Mucosa of stomach (tissue), 1 donor: ENCODE measurements around the gene SEMA5A.

Experiments
- H3K27me3 ChIP-seq: one replicate; pipeline ENCODE4 v1.7.0; 2013; ENCODE audit warnings: mild to moderate bottlenecking, low read length; ENCODE audit not compliant: control insufficient read depth, insufficient read depth
- H3K36me3 ChIP-seq: one replicate; pipeline ENCODE4 v1.7.0; 2013; ENCODE audit warnings: low read length; ENCODE audit not compliant: control insufficient read depth, insufficient read depth
- H3K4me1 ChIP-seq: one replicate; pipeline ENCODE4 v1.7.0; 2013; ENCODE audit warnings: mild to moderate bottlenecking, low read length; ENCODE audit not compliant: control insufficient read depth, insufficient read depth
- H3K4me3 ChIP-seq: one replicate; pipeline ENCODE4 v1.7.0; 2013; ENCODE audit warnings: low read length
- H3K9ac ChIP-seq: one replicate; pipeline ENCODE4 v1.7.0; 2013; ENCODE audit warnings: mild to moderate bottlenecking, low read length, moderate library complexity
- H3K9me3 ChIP-seq: one replicate; pipeline ENCODE4 v1.7.0; 2013; ENCODE audit warnings: mild to moderate bottlenecking, low read length, moderate library complexity; ENCODE audit not compliant: control insufficient read depth
- donor health status: Pancreatic carcinoma.

Gene SEMA5A

GRCh38 chr5:9396285-9396770, 149.5 kb downstream of the SEMA5A start:
- Histone ChIP-seq H3K4me3 (no peak overlapping the region), H3K9me3 (no peaks in the 10 kb centered on the region), H3K9ac (no peak overlapping the region), H3K4me1 (no peaks in the 10 kb centered on the region), H3K27me3 (no peaks in the 10 kb centered on the region), H3K36me3 (no peaks in the 10 kb centered on the region)

GRCh38 chr5:9395706-9396105, 150.2 kb downstream of the SEMA5A start:
- H3K27me3 ChIP-seq, result no peaks in the 10 kb centered on the region
- H3K36me3 ChIP-seq, result no peaks in the 10 kb centered on the region
- no peak overlapping the region for H3K4me3 ChIP-seq
- no peaks in the 10 kb centered on the region for H3K4me1 ChIP-seq
- no peak overlapping the region for H3K9ac ChIP-seq
- H3K9me3 ChIP-seq, result no peaks in the 10 kb centered on the region

DNA sequence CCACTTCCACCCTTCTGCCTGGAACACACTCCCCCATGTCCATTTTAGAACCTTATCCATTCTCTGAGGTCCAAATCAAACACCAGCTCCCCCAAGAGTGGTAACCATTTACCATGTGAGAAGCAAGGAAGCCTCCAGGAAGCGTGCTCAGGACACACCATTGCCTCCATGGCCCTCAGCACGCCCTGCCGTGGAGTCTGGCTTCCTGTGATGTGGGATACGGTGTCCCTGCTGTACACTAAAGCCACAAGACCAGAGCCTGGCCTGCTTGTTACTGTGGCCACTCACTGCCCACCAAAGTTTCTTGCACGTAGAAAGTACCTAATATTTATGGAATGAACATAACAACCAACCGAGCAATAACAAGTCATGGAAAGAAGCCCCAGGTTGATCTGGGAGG, 151.7 kb downstream of the SEMA5A start:
- H3K27me3 ChIP-seq, result no peaks in the 10 kb centered on the region
- H3K9me3 ChIP-seq, result no peaks in the 10 kb centered on the region
- H3K4me1 ChIP-seq, result no peaks in the 10 kb centered on the region
- no peak overlapping the region for H3K9ac ChIP-seq
- H3K36me3 ChIP-seq, result no peaks in the 10 kb centered on the region
- no peak overlapping the region for H3K4me3 ChIP-seq

DNA sequence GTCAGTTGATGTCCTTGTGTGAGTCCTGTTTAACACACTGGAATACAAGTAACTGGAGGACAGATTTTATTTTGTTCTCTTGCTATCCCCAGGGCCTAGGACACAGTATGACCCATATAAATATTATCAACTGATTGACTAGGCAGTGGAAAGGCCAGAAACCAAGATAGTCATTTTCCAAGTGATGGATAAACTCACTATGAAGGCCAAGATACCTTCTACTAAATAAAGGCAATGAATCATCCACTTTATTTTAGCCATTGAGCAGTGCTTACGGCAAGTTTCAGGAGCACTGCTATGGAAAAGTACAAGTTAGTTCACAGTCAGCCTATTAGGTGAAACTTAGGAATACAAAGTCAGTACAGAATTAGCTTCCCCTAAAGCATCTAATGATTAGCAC, 153.2 kb downstream of the SEMA5A start:
- H3K4me3 ChIP-seq, result no peak overlapping the region
- H3K36me3 ChIP-seq, result no peaks in the 10 kb centered on the region
- H3K27me3 ChIP-seq, result no peaks in the 10 kb centered on the region
- H3K9ac ChIP-seq, result no peak overlapping the region
- no peaks in the 10 kb centered on the region for H3K9me3 ChIP-seq
- H3K4me1 ChIP-seq, result no peaks in the 10 kb centered on the region

DNA sequence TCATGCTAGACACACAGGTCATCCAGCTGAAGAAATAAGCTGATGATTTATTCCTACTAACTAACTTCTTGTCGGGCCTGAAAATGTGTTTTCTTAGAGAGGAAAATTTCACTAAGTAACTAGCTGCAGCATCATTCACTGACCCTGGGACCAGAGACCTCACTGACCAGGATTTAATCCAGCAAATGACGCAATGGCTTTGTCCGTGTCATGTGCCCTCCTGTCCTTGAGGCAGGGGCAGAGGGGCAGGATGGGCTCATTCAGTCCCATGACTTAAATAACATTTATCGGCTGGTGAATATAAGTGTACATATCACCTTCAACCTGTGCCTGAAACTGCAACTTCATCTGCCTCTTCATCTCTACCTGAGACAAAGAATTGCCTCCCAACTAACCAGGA, 154.8 kb downstream of the SEMA5A start:
- H3K9me3 ChIP-seq, result no peaks in the 10 kb centered on the region
- no peak overlapping the region for H3K4me3 ChIP-seq
- H3K9ac ChIP-seq, result no peak overlapping the region
- no peaks in the 10 kb centered on the region for H3K4me1 ChIP-seq
- no peaks in the 10 kb centered on the region for H3K36me3 ChIP-seq
- H3K27me3 ChIP-seq, result no peaks in the 10 kb centered on the region

- Histone ChIP-seq H3K27me3 (no peaks in the 10 kb centered on the region), H3K9ac (no peak overlapping the region), H3K4me1 (no peaks in the 10 kb centered on the region), H3K36me3 (no peaks in the 10 kb centered on the region), H3K4me3 (no peak overlapping the region), H3K9me3 (no peaks in the 10 kb centered on the region)
These were observed 155.8 kb downstream of the SEMA5A start for GRCh38 chr5:9390113-9390512.

DNA sequence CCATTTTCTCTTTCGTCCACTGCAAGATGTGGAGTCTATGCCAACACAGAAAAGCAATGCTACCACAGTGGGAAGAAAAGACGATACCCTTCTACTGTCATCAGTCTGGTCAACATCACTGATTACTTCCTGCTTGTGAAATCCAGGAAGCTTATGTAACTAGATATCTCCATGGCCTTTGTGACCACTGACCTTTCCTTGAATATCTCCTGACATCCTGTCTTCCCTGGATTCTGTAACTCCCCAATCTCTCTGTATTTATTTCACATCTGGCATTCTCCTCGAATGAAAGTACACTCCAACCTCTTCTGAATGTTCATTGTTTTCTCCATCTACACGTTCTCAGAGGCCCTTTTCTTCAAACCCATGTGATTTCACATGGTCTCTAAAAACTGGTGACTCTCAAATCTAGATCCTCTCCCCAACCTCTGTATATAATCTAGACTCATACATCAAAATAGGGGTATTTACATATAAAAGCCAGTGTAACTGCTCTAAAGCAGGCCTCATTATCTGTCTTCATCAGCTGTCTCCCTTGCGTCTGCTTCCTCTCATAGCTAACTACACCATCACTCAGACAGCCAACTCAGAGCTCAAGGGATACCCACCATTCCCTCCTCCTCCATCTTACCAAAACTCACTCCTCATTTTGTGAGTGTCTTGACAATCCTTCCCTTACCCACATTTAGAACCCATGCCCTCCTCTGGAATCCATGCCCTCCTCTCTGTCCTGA, 156.8 kb downstream of the SEMA5A start:
- Histone ChIP-seq H3K9ac (no peak overlapping the region), H3K27me3 (no peaks in the 10 kb centered on the region), H3K4me1 (no peaks in the 10 kb centered on the region), H3K36me3 (no peaks in the 10 kb centered on the region), H3K9me3 (no peaks in the 10 kb centered on the region), H3K4me3 (no peak overlapping the region)

DNA sequence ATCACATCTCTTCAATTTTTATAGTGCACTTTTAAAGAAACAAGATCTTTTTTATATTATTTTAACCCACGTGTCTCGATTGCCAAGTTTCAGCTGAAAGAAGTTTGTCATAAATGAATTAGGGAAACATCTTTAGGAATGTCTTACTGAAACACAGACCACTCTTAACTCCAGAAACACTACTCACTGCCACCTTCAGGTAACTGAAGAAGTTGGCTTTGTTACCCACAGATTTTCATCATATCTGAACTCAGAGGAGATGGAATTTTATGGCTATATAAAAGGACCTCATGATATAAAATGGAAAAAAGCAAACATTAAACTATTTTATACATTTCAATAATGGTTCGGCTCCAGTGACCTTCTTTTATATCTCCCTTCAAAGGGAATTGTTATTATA, 158.0 kb downstream of the SEMA5A start:
- Histone ChIP-seq H3K9me3 (no peaks in the 10 kb centered on the region), H3K27me3 (no peaks in the 10 kb centered on the region), H3K36me3 (no peaks in the 10 kb centered on the region), H3K9ac (no peak overlapping the region), H3K4me1 (no peaks in the 10 kb centered on the region), H3K4me3 (no peak overlapping the region)

- no peaks in the 10 kb centered on the region for H3K4me1 ChIP-seq
- no peaks in the 10 kb centered on the region for H3K9me3 ChIP-seq
- H3K9ac ChIP-seq, result no peak overlapping the region
- no peaks in the 10 kb centered on the region for H3K27me3 ChIP-seq
- H3K36me3 ChIP-seq, result no peaks in the 10 kb centered on the region
- H3K4me3 ChIP-seq, result no peak overlapping the region
These were observed 158.9 kb downstream of the SEMA5A start for GRCh38 chr5:9386945-9387344.

GRCh38 chr5:9382522-9382921, 163.4 kb downstream of the SEMA5A start:
- Histone ChIP-seq H3K27me3 (no peaks in the 10 kb centered on the region), H3K36me3 (no peaks in the 10 kb centered on the region), H3K4me3 (no peak overlapping the region), H3K9ac (no peak overlapping the region), H3K4me1 (no peaks in the 10 kb centered on the region), H3K9me3 (no peaks in the 10 kb centered on the region)

GRCh38 chr5:9381464-9381863, 164.4 kb downstream of the SEMA5A start:
- H3K27me3 ChIP-seq, result no peaks in the 10 kb centered on the region
- H3K36me3 ChIP-seq, result no peaks in the 10 kb centered on the region
- no peak overlapping the region for H3K4me3 ChIP-seq
- H3K9me3 ChIP-seq, result no peaks in the 10 kb centered on the region
- no peaks in the 10 kb centered on the region for H3K4me1 ChIP-seq
- H3K9ac ChIP-seq, result no peak overlapping the region

DNA sequence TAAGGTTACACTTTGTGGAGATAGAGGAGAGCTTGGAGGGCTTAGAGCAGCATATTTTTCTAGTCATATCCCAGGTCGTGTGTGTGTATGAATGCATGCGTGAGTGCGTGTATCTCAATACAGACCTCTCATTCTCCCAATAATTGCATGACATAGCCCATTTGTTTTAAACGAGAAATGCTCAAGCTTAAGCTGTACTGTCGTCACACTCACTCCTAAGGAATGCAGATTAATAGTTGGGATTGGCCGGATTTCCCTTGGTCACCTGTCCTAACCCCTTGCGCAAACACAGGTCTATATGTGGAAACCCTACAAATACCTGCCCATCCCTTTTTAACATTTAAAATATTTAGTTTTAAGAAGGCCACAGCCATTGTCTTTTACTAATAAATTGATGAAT, 165.8 kb downstream of the SEMA5A start:
- Histone ChIP-seq H3K9ac (no peak overlapping the region), H3K4me1 (no peaks in the 10 kb centered on the region), H3K27me3 (no peaks in the 10 kb centered on the region), H3K4me3 (no peak overlapping the region), H3K9me3 (no peaks in the 10 kb centered on the region), H3K36me3 (no peaks in the 10 kb centered on the region)
